CD4-positive, alpha-beta T cell treated with Interferon gamma for 1 hour (primary cell): ENCODE measurements around the gene FAAH.

Experiments used
- DNase-seq: peaks from one replicate; pipeline ENCODE4 v3.0.0-alpha.2; 2020

The FAAH gene

DNA sequence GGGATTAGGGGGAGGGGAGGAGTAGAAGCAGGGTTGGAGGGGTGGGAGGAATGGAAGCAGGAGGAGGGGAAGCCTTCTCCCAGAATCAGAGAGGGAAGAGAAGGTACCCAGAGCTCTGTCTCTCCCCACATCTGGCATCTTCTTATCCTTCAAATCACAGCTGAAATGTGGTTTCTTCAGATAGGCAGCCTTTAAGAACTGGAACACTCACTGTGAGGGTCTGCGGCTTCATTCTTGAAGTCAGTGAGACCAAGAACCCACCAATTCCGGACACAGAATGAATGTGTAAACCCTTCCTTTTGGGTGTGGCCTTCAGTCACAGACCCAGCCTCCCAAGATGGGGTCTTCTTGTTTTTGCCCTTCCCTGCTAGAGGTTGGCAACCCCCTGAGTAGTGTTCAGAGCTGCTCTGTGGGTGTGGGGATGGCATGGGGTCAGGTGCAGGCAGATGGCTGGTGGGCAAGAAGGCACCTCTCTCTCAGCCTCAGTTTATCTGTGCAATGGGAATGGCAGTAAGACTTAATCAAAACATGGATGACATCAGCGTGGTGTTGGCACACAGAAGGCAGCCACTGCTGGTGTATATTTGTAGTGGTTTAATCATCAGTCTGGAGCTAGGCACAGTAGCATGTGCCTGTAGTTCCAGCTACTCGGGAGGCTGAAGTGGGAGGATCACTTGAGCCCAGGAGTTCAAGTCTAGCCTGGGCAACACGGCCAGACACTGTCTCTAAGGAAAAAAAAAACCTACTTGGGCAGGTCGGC lies 7.2 kb downstream of the FAAH start:
- DNase-seq, result no peak

DNA sequence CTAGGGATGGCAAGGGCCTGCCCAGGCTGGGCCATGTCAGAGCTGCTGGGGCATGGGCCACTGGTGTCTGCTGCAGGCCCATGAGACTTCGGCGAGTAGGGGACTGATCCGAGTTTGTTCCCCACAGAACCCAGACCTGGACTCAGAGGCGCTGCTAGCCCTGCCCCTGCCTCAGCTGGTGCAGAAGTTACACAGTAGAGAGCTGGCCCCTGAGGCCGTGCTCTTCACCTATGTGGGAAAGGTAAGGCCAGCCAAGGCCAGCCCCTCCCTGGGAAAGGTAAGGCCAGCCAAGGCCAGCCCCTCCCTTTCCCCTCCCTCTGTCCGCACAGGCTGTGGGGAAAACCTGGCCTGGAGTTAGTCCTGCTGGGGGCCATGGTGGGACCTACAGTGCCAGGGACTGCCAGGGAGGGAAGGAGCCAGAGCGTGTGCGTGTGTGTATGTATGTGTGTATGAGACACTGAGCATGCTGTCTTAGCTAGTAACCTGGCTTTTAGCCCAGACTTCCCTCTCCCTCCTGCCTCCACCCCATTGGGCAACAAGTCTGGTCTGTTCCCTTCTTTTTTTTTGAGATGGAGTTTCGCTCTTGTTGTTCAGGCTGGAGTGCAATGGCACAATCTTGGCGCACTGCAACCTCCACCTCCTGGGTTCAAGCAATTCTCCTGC lies 8.0 kb downstream of the FAAH start:
- DNase-seq, result peak; percentile 33

DNA sequence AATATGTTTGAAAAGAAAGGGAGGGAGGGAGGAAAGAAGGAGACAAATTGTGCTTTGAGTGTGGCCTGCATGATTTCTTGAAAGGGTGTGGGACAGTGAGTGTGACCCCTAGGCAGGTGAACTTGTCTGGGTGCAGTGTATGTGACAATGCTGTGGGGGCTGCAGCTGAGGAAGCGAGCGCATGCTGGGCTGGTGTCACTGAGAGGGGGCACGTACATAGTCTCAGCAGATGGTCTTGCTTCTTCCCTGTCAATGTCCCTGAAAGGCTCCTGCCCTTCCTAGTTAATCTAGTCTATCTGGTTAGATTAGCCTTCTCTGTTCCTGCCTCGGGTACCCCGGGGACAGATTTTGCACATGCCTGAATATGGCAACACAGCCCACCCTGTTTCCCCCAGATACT lies 9.8 kb downstream of the FAAH start:
- DNase-seq, result no peak

DNA sequence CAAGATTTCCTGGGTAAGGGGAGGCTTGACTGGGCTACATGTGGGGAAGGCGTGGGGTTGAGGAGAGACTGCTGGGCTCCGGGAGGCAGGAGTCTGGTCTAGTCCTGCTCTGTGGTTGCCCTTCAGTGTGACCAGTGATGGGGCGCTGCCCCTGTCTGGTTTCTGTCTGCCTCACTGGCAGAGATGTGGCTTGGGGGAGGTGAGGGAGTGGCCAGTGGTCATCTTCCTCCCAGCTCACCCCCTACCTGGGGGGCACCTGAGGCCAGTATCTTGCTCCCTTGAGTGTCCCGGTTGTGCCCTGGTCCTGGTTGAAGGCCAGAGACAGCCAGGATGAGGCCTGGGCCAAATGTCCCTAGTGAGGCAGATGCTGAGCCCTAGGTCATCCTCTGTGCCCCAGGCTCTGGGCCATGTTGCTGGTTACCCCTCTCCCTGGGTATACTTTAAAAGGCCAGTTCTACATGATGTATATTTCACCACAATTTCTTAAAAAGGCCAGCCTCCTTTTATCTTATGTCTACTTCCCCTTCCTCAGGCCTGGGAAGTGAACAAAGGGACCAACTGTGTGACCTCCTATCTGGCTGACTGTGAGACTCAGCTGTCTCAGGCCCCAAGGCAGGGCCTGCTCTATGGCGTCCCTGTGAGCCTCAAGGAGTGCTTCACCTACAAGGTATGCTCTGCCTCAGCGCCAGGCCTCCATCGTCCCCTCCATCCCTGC lies 10.5 kb downstream of the FAAH start:
- DNase-seq, result no peak

DNA sequence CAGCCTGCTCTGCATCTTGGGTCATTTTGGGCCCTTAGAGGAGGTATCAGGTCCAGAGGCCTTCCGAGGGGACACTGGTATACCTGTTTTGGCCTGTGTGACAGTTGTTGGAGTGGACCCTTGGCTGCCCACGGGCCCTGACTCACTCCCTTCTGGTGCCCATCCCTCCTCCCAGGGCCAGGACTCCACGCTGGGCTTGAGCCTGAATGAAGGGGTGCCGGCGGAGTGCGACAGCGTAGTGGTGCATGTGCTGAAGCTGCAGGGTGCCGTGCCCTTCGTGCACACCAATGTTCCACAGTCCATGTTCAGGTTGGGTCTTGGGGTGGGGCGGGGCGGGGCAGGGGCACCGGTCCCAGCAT lies 11.1 kb downstream of the FAAH start:
- no peak for DNase-seq

DNA sequence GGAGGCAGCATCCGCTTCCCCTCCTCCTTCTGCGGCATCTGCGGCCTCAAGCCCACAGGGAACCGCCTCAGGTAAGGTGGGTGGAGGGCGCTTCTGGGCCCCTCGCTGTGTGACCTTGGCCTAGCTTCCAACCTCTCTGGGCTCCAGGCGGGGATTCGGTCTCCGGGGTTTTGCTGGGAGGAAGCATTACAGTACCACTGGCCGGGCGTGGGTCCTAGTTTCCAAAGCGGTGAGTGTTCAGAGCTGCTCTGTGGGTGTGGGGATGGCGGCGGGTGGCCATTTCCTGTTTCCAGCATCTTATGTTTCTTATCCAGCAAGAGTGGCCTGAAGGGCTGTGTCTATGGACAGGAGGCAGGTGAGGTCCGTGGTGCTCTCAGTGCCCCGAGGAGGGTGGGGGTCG lies 11.6 kb downstream of the FAAH start:
- no peak for DNase-seq

GRCh38 chr1:46406881-46407608 lies 12.9 kb downstream of the FAAH start:
- no peak for DNase-seq

DNA sequence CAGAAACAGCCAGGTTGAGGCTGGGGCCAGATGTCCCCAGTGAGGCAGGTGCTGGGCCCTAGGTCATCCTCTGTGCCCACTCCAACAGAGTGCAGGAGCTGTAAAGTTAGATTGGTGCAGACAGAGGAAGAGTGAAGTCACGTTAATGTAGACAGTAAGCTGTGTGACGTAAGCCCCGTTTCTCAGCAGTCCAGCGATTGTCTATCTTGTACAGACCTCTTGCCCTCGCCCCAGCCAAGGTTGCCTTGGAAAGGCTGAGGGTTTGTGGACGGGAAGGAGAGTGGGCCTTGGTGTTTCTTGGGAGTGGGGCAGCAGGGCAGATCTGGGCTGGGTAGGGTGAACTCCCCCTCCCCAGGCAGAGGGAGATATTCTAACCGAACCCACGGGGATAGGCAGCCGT lies 13.5 kb downstream of the FAAH start:
- no peak for DNase-seq

- DNase-seq, result no peak
Measured at GRCh38 chr1:46408356-46409062, 14.4 kb downstream of the FAAH start.

DNA sequence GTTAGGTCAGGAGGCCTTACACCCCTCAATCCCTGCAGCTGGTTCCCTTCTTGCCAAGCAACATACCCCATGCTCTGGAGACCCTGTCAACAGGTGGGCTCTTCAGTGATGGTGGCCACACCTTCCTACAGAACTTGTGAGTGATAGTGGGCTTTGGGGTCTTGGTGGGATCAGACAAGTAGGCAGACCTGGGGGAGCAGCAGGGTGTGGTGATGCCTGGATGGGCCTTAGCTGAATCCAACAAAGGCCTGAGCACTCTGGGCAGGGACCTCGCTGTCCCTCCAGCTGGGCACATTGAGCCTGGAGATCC lies 14.9 kb downstream of the FAAH start:
- no peak for DNase-seq

DNA sequence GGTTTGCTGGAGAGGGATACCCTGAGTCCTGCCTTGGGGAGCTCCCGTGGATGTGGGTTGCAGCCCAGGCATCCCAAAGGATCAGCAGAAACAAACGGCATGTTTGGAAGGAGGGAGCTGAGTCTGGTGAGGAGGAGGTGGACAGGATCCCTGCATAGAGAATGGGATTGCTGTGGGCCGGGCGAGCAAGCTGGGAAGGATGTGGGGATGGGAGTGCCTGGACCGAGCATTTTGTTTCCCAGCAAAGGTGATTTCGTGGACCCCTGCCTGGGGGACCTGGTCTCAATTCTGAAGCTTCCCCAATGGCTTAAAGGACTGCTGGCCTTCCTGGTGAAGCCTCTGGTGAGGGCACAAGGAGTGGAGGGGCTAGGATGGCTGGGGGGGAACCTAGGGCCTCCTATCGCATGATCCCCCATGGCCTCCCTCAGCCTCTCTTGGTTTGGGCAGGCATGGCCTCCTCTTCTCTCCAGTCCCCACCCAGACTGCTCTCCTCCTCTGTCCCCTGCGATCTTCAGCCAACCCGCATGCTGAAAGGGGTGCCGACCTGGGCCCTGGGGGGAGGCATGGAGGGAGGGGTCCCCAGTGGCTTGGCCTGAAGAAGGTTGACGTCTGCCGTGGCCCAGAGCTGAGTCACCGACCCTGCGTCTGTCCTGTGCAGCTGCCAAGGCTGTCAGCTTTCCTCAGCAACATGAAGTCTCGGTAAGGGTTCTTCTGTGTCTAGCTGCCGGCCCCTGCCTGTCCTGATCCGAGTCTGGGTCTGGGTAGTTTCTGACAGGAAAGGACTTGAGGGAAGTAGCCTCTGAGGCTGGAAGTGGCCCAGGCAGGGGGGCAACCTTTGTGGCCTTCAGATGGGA lies 16.3 kb downstream of the FAAH start:
- DNase-seq, result no peak

DNA sequence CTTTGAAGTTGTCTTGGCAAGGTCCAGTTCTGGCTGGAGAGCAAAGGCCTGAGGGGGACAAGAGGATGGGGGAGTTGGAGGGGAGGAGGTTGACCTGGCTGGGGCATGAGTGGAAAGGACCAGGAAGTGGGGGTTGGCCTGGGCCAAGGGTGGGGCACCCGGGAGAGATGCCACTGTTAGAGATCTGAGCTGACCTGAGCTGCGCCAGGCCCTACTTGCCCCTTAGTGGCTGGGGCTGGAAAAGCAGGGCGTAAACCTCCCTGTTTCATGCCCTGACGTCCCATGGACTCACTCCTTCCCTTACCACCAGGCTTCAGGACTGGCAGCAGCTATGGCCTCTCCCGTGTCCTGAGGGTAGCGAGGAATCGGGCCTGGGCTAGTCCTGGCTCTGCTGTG lies 16.9 kb downstream of the FAAH start:
- DNase-seq, result no peak

GRCh38 chr1:46411601-46412341 lies 17.7 kb downstream of the FAAH start:
- DNase-seq, result no peak

DNA sequence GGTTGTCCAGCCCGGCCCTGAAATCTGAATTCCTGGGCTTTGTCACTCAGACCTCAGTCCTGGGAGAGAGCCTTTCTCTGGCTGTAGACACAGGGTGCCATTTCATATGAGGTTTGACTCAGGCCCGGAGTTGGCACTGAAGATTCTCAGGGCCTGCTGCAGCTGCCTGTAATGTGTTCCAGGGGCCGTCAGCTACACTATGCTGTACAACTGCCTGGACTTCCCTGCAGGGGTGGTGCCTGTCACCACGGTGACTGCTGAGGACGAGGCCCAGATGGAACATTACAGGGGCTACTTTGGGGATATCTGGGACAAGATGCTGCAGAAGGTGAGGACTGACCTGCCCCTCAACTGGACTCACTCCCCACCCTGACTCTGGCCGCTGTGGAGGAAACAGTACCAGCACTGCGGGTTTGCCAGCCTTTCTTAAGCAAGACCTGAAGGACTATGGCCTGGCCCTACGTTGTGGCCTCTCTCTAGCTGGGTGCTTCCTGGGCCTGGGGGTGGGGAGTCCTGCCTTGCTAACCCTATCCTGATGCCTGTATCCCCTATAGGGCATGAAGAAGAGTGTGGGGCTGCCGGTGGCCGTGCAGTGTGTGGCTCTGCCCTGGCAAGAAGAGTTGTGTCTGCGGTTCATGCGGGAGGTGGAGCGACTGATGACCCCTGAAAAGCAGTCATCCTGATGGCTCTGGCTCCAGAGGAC lies 18.9 kb downstream of the FAAH start:
- no peak for DNase-seq

GRCh38 chr1:46413596-46413985 lies 19.5 kb downstream of the FAAH start:
- peak; percentile 14 for DNase-seq

DNA sequence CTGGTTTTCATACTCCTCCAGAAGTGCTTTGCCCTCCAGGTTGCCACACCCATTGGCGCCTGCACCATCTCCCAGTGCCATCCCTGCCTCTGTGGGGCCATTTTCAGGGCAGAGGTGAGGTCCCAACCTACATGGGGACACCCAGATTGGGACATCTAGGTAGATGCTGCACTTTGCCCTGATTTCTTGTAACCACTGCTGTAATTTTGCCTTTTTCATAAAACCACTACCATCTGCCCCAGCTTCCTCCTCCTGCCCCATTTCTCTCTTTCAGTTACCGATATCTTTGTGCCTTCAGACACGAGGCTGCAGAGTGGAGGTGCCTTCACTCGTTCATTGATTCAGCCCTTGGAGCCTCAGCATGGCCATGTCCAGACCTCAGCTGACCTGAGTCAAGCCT lies 21.4 kb downstream of the FAAH start:
- DNase-seq, result no peak

DNA sequence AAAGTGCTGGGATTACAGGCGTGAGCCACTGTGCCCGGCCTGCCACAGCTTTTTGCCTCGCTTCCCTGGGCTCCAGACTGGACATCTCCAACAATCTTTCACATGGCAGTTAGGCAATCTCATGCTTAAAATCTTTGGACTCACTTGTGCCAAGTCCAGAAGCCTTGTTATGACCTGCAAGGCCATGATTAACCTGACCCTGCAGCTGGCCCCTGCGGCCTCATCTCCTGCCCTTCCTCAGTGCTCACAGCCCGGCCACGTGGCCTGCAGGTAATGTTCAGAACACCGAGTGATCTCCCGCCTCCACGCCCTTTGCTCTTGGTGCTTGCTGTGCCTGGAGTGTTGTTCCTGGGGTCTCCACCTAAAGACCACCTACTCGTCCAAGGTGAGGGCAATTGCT lies 24.9 kb downstream of the FAAH start:
- no peak for DNase-seq

DNA sequence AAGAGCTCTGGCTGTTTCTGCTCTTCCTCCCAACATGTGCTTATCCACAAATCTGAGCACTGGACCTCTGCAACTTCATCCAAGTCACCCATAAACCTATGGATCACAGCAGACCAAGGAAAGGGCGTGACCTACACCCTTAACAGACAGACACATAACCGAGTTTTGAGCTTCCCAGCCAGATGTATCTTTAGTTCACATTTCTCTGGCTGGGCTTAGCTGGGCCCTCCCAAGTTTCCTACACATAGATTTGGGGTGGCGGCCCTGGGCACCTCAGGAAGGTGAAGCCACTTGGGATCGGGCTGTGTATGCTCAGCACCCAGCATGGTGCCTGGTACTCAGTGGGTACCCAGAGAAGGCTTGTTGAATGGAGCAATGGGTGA lies 26.4 kb downstream of the FAAH start:
- no peak for DNase-seq

DNA sequence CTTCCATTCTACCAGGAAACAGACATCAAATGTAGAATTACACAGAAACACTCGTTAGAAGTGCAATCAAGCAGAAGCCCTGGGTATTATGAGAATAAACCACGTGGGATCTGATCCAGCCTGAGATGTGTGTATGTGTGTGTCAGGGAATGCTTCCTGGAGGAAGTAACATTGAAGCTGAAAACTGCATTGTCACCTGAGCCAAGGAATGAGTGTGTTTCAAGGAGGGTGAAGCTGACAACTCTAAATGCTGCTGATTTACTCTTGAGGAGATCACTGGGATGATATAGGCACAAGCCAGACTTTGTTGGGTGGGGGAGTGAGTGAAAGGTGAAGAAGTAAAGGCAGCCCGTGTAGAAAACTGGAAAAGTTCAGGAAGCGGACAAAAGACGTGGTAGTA lies 27.6 kb downstream of the FAAH start:
- DNase-seq, result no peak

DNA sequence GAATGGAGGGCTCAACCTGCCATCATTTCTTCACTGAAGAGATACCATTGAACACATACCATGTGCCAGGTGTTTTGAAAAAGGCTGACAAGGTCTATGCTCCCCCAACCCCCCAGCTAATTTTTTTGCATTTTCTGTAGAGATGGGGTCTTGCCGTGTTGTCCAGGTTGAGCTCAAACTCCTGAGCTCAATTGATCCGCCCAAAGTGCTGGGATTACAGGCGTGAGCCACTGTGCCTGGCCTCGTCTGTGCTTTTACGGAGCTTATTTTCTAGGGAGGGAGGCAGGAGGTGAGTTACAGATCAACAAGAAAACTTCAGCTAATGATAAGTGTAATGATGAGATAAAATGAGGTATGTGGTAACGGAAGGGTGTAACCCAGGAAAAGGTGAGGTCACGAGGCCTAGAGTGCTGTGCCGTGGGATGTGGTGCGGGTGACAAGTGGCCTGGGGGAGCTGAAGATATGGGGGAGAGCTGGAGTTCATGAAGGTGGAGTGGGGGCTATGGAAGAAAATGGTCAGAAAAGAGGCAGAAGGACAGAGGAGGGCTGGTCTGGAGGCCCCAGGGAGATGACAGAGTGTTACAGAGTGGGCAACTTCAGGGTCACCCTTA lies 28.2 kb downstream of the FAAH start:
- DNase-seq, result no peak
